HG02970 (cell line): ENCODE measurements around the gene MYO10.
"Not testable (repeated sequence)": the region's sequence is repeated elsewhere in the genome, so short reads cannot be mapped to it uniquely, and the experiment has no call there.

Source experiments
- ATAC-seq: cut with Tn5 transposase; IDR thresholded peaks from one replicate; pipeline ENCODE4 v1.9.1; 2021; ENCODE audit warnings: mild to moderate bottlenecking, moderate library complexity, moderate number of reproducible peaks; ENCODE audit not compliant: unreplicated experiment, low FRiP score

The MYO10 gene

GRCh38 chr5:16889972-16890519 lies 46.0 kb downstream of the MYO10 start:
- ATAC-seq, result no peak

- no peak for ATAC-seq
These were observed 46.7 kb downstream of the MYO10 start for GRCh38 chr5:16889203-16889971.

GRCh38 chr5:16888694-16889124 lies 47.4 kb downstream of the MYO10 start:
- no peak for ATAC-seq

GRCh38 chr5:16886793-16887345 lies 49.2 kb downstream of the MYO10 start:
- no peak for ATAC-seq

GRCh38 chr5:16886366-16886736 lies 49.7 kb downstream of the MYO10 start:
- no peak for ATAC-seq

GRCh38 chr5:16885635-16886365 lies 50.3 kb downstream of the MYO10 start:
- ATAC-seq, result no peak

- no peak for ATAC-seq
These were observed 51.5 kb downstream of the MYO10 start for GRCh38 chr5:16884595-16884994.

GRCh38 chr5:16883806-16884205 lies 52.3 kb downstream of the MYO10 start:
- no peak for ATAC-seq

- no peak for ATAC-seq
These were observed 52.9 kb downstream of the MYO10 start for GRCh38 chr5:16883176-16883575.

- ATAC-seq, result no peak
These were observed 54.8 kb downstream of the MYO10 start for GRCh38 chr5:16881251-16881650.

GRCh38 chr5:16880547-16880946 lies 55.5 kb downstream of the MYO10 start:
- ATAC-seq, result no peak

- ATAC-seq, result no peak
These were observed 56.4 kb downstream of the MYO10 start for GRCh38 chr5:16879650-16880049.

- no peak for ATAC-seq
These were observed 56.9 kb downstream of the MYO10 start for GRCh38 chr5:16879191-16879590.

- ATAC-seq, result no peak
These were observed 58.7 kb downstream of the MYO10 start for GRCh38 chr5:16877267-16877935.

- not testable (repeated sequence) for ATAC-seq
These were observed 61.7 kb downstream of the MYO10 start for GRCh38 chr5:16874424-16874823.

- no peak for ATAC-seq
These were observed 64.2 kb downstream of the MYO10 start for GRCh38 chr5:16871746-16872339.

GRCh38 chr5:16870878-16871277 lies 65.2 kb downstream of the MYO10 start:
- ATAC-seq, result no peak

GRCh38 chr5:16869821-16870796 lies 66.0 kb downstream of the MYO10 start:
- ATAC-seq, result no peak

GRCh38 chr5:16867577-16867953 lies 68.5 kb downstream of the MYO10 start:
- ATAC-seq, result no peak
